Heart left ventricle (tissue), 16 donors: ENCODE data around the gene PPP1R37. TPM values are rescaled to one million over a fixed set of nuclear protein-coding genes. Genes with fewer than 3 reads are reported as not detected.
A peak's percentile ranks its signal among the peaks of the same experiment; 100 is the strongest.

Experiments
- ATAC-seq, 4 donors: fragments of 200-7000 bp; cut with Tn5 transposase; one replicate each; pipeline ENCODE4 v1.9.1; 2020 to 2022; ENCODE audit warnings: moderate library complexity in 4 of 4, mild to moderate bottlenecking in 3 of 4, moderate number of reproducible peaks in 1 of 4
- DNase-seq, 5 donors: peaks; one replicate each; pipeline ENCODE4 v3.0.0-alpha.2; 2020
- H3K27ac ChIP-seq, 12 donors: fragments of 200-600 bp; sonication (generic) in 4 of 12; one replicate each; pipeline versions ENCODE4 v1.5.0 to v1.8.0; 2016 to 2022; ENCODE audit warnings: mild to moderate bottlenecking in 2 of 12
- H3K27me3 ChIP-seq, 9 donors: fragments of 200-600 bp; sonication (generic) in 2 of 9; one replicate each; pipeline versions ENCODE4 v1.5.1 to v1.8.0; 2016 to 2022; ENCODE audit warnings: mild to moderate bottlenecking in 3 of 9
- H3K36me3 ChIP-seq, 9 donors: fragments of 200-600 bp; sonication (generic) in 2 of 9; one replicate each; pipeline versions ENCODE4 v1.5.0 to v1.8.0; 2018 to 2022; ENCODE audit warnings: mild to moderate bottlenecking in 2 of 9
- H3K4me1 ChIP-seq, 12 donors: fragments of 200-600 bp; sonication (generic) in 4 of 12; one replicate each; pipeline versions ENCODE4 v1.5.0 to v1.8.0; 2016 to 2022; ENCODE audit warnings: mild to moderate bottlenecking in 3 of 12
- H3K4me3 ChIP-seq, 12 donors: fragments of 200-600 bp; sonication (generic) in 4 of 12; one replicate each; pipeline versions ENCODE4 v1.5.0 to v1.8.0; 2017 to 2022; ENCODE audit warnings: mild to moderate bottlenecking in 9 of 12, moderate library complexity in 4 of 12
- H3K9me3 ChIP-seq, 12 donors: fragments of 200-600 bp; sonication (generic) in 4 of 12; one replicate each; pipeline versions ENCODE4 v1.5.0 to v1.8.0; 2016 to 2022; ENCODE audit warnings: mild to moderate bottlenecking in 1 of 12
- CTCF ChIP-seq, 12 donors: fragments of 200-600 bp; sonication (generic) in 4 of 12; IDR thresholded peaks; one replicate each; pipeline versions ENCODE4 v1.5.0 to v1.8.0; 2018 to 2022; ENCODE audit warnings: antibody characterized with exemption in 12 of 12, mild to moderate bottlenecking in 5 of 12
- POLR2A ChIP-seq, 2 donors: fragments of 450-650 bp; IDR thresholded peaks; one replicate each; pipeline ENCODE4 v1.6.1; 2017; ENCODE audit warnings: antibody characterized with exemption in 2 of 2, mild to moderate bottlenecking in 2 of 2, moderate library complexity in 2 of 2
- WGBS, 4 donors: extraction: QIAGEN DNeasy Blood & Tissue Kit in 2 of 4; methylation state at CpG; one replicate each; pipeline versions ENCODE4 v1.1.5 to v1.1.7; 2013 to 2018; 5-methylcytosine and 5-hydroxymethylcytosine counted together
- intact Hi-C, 10 donors: fragments of 100-400 bp; cut with DNase I; formaldehyde crosslinking; loops; one replicate each; pipeline versions ENCODE4 v1.11.1 to v1.14.2; 2022
- polyA plus RNA-seq, 2 donors: library from polyadenylated mRNA; stranded (reverse); fragments of 200-250 nt; gene quantifications; one replicate each; pipeline ENCODE4 v1.2.3, GENCODE V29; 2013
- total RNA-seq, 9 donors: library from RNA; depleted of rRNA in 2 of 9; stranded (reverse); fragments of >200 nt in 2 of 9; fragmentation: NEBNext Ultra II Directional in 3 of 9; extraction: Animal tissue kit (Norgen Biotek cat#: 25700) in 3 of 9; gene quantifications; one replicate each; pipeline versions ENCODE4 v1.1.0 to v1.2.4, GENCODE V29; 2016 to 2023
- donor health status: ischemic (EF 13 %, LVEDD 7.1; RV severe dilation, severe dysfunction).
- donor health status: healthy with polysubstance abuse.
- donor health status: DM: no; HTN: yes; CAD: no.
- donor health status: DM: no; HTN: no; CAD: no.
- donor health status: ischemic (EF 25% LVEDD 6.9; RV normal size, moderate dysfunction).
- donor health status: ischemic (EF 25% LVEDD 5.7; RV mildly dilated, moderate dysfunction).
- donor health status: healthy.
- donor health status: DM: yes; HTN: yes; CAD: no.
- donor health status: ischemic (EF 35%, LVEDD 5.7; RV mildly dilated, moderate dysfunction).
- donor health status: nonischemic (EF 11% LVEDD 7.7; RV severe dilation, severe dysfunction).
- donor health status: DM: yes; HTN: yes; CAD: no.
- donor health status: PGD.
- donor health status: ischemic (EF 29% LVEDD 5.4; RV normal size, mild dysfunction).
- donor health status: nonischemic (EF 23%, LVEDD 6.1; RV moderate dilation, normal function).

PPP1R37 gene
- total and polyA plus RNA-seq, 11 donors = 16.0 to 33.7 (median 18.9) TPM

- Histone ChIP-seq H3K4me1 (peaks cover 0 to 54% (median 33%) of the 10 kb centered on the region in 12 donors), H3K4me3 (no peak overlapping the region), H3K27ac (no peak overlapping the region), H3K36me3 (no peaks in the 10 kb centered on the region), H3K9me3 (no peaks in the 10 kb centered on the region), H3K27me3 (no peaks in the 10 kb centered on the region)
- 82 to 90% (median 82%) methylated on average over 9 to 16 of the region's 16 CpGs for WGBS, 4 donors
- DNase-seq (no peak), ATAC-seq (no peak)
- intact Hi-C loops = loop anchor here in 1 of 10 donors (10.0 kb wide), 1 partner anchor 166 kb away; no protein-coding TSS in a partner anchor
- TF ChIP-seq CTCF (IDR thresholded peaks at IDR 0.05) (no peak), POLR2A (IDR thresholded peaks at IDR 0.05) (no peak)
These were observed 75.9 kb downstream of the PPP1R37 start for GRCh38 chr19:45168767-45169351.

- H3K27me3 ChIP-seq = no peaks in the 10 kb centered on the region
- WGBS, 4 donors = 94 to 96% (median 95%) methylated on average over 9 to 10 of the region's 10 CpGs
- H3K9me3 ChIP-seq = no peaks in the 10 kb centered on the region
- ATAC-seq (no peak), DNase-seq (no peak)
- no peaks in the 10 kb centered on the region for H3K36me3 ChIP-seq
- no peak overlapping the region for H3K27ac ChIP-seq
- H3K4me1 ChIP-seq = peaks cover 0 to 48% (median 26%) of the 10 kb centered on the region in 12 donors
- intact Hi-C loops = loop anchor here in 2 of 10 donors (10.0 kb wide), 2 partner anchors 75 to 165 kb away; partner anchors contain the start of gene PPP1R37 (in 1 of the 2)
- no peak overlapping the region for H3K4me3 ChIP-seq
- TF ChIP-seq POLR2A (IDR thresholded peaks at IDR 0.05) = no peak
These were observed 76.6 kb downstream of the PPP1R37 start for GRCh38 chr19:45169602-45170001.

GRCh38 chr19:45170146-45171106, 77.4 kb downstream of the PPP1R37 start:
- TF ChIP-seq POLR2A (IDR thresholded peaks at IDR 0.05) (no peak), CTCF (IDR thresholded peaks at IDR 0.05) (no peak)
- Histone ChIP-seq H3K9me3 (no peaks in the 10 kb centered on the region), H3K4me1 (peaks cover 0 to 42% (median 21%) of the 10 kb centered on the region in 12 donors), H3K27ac (peak overlapping the region in 10 of 12 donors; percentile 16 to 83 (median 48)), H3K27me3 (no peaks in the 10 kb centered on the region), H3K4me3 (no peak overlapping the region), H3K36me3 (no peaks in the 10 kb centered on the region)
- DNase-seq (no peak), ATAC-seq (no peak)
- intact Hi-C loops = loop anchor here in 1 of 10 donors (10.0 kb wide), 1 partner anchor 76 kb away; the partner anchor contains the start of gene PPP1R37
- WGBS, 4 donors = 79 to 87% (median 83%) methylated on average over 16 to 21 of the region's 21 CpGs

GRCh38 chr19:45171211-45171623, 78.2 kb downstream of the PPP1R37 start:
- no peak for DNase-seq
- Histone ChIP-seq H3K27me3 (no peaks in the 10 kb centered on the region), H3K36me3 (no peaks in the 10 kb centered on the region), H3K4me3 (no peak overlapping the region), H3K27ac (peak overlapping the region; percentile 16 to 83 (median 54)), H3K9me3 (no peaks in the 10 kb centered on the region), H3K4me1 (peaks cover 0 to 42% (median 18%) of the 10 kb centered on the region in 12 donors)
- TF ChIP-seq POLR2A (IDR thresholded peaks at IDR 0.05) = no peak
- no peak for TF ChIP-seq CTCF (IDR thresholded peaks at IDR 0.05)
- intact Hi-C loops = loop anchor here in 1 of 10 donors (10.0 kb wide), 1 partner anchor 76 kb away; the partner anchor contains the start of gene PPP1R37
- ATAC-seq = peak; percentile 28 to 77 (median 55)
- WGBS, 4 donors = 40 to 47% (median 43%) methylated on average over 7 of the region's 7 CpGs
